NCI-H1105 (cell line): ENCODE measurements around the gene HDHD3.

Experiments used
- DNase-seq: peaks from one replicate; lab custom pipeline; 2025; lab: John Stamatoyannopoulos, UW

Gene HDHD3

DNA sequence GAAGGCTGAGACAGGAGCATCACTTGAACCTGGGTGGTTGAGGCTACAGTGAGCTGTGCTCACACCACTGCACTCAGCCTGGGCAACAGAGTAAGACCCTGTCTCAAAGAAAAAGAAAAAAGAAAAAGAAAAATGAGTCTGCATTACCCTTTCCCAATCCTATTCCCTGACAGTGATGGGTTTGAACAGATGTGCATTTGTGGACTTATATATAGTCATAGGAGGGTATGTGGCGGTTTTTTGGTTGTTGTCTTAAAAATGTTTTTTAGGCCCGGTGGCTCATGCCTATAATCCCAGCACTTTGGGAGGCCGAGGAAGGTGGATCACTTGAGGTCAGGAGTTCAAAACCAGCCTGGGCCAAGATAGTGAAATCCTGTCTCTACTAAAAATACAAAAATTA is 13.4 kb downstream of the HDHD3 start:
- no peak for DNase-seq

DNA sequence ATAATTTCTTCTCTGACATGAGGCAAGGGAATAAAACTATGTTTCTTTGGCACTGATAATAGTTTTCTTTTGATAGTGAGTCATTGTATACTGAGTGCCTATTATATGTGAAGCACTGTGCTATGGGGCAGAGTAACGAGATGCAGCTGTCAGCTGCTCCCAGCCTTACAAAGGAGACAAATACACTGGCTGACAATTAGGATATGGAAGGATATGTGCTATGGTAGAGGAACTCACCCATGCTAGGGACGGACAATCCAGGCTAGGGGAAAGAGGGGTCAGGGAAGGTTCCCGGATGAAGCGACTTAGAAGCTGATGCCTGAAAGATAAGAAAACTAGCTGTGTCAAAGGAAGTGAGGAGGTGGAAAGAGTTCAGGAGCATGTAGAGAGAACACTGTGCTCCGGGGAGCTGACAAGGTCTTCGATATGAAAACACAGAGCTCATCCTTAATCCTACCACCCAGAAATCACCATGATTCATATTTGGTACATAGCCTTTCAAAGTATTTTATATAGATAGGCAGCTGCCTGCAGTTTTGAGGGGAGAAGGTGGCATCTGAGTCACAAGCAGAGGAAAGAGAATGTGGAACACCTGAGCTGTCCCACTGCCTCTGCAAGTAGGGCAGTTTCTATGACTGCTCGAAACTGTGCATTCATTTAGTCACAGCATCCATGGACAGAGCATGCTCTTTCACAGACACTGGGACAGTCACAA is 15.3 kb downstream of the HDHD3 start:
- no peak for DNase-seq

- DNase-seq, result no peak
Measured at GRCh38 chr9:113360242-113360842, 16.4 kb downstream of the HDHD3 start.

- DNase-seq, result no peak
Measured at GRCh38 chr9:113359385-113359784, 17.4 kb downstream of the HDHD3 start.

DNA sequence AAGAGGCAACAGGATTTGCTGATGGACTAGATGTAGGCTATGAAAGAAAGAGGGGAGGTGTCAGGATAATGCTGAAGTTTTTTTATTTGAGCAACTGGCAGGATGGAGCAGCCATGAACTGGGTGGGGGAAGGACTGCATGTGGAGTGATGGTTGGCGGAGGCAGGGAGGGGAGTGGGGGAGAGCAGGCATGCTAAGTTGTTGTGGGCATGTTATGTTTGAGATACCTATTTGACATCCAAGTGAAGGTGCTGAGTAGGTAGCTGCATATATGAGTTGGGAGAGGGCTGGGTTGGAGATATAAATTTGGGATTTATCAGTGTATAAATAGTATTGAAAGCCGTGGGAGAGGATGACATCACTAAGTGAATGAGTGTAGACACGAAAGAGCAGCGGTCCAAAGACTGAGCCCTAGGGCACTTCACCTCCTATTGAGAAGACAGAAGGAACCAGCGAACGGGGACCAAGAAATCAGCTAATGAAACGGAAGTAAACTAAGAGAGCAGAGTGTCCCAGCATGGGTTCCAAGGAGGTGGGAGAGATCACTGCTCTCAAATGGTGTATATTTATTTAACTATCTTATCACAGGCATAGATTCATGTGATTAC is 20.0 kb downstream of the HDHD3 start:
- DNase-seq, result no peak

DNA sequence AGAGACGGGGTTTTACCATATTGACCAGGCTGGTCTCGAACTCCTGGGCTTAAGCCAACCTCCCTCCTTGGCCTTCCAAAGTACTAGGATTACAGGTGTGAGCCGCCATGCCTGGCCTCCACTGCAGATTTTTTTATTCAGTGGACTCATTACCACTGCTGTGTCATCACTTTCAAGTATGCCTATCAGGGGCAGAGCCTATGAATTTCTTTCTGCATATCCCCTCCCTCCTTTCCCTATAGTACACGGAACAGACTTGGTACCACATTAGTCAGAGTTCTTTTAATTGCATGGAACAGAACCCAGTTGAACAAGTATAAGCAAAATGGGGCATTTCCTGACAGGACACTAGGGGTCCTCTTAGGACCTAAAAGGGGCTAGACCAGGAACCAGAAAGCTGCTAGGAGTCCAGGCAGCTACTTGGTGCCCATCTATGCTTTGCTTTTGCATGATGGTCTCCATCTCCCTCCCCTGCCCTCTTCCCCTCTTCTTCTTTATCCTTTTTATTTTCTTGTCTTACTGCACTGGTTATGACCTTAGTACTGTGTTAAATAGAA is 21.7 kb downstream of the HDHD3 start:
- no peak for DNase-seq

- DNase-seq, result no peak
Measured at GRCh38 chr9:113352411-113352810, 24.4 kb downstream of the HDHD3 start.

GRCh38 chr9:113352006-113352405 is 24.8 kb downstream of the HDHD3 start:
- DNase-seq, result no peak

- no peak for DNase-seq
Measured at GRCh38 chr9:113350937-113351336, 25.8 kb downstream of the HDHD3 start.

GRCh38 chr9:113350107-113350661 is 26.6 kb downstream of the HDHD3 start:
- no peak for DNase-seq

- DNase-seq, result no peak
Measured at GRCh38 chr9:113349445-113350094, 27.2 kb downstream of the HDHD3 start, which contains the start of gene BSPRY. BSPRY (plus strand) TSS chr9:113349541; CDS start chr9:113349580, 39 bp downstream.

DNA sequence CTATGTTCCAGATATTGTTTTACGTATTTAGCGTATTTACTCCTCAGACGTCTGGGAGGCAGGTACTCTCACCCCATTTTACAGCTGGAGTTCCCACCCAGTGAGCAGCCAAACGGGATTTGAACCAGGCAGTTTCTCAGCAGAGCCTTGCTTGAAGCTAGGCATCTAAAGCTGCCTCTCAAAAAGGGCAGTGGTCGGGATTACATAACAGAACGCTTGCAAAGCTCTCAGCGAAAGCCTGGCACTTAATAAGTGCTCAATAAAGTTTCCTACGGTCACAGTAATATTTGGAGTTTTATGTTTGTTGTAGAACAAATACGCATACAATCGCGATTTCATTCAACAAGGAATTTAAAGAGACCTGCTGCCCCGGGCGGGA is 27.7 kb downstream of the HDHD3 start:
- no peak for DNase-seq

GRCh38 chr9:113348437-113348836 is 28.3 kb downstream of the HDHD3 start:
- DNase-seq, result no peak

DNA sequence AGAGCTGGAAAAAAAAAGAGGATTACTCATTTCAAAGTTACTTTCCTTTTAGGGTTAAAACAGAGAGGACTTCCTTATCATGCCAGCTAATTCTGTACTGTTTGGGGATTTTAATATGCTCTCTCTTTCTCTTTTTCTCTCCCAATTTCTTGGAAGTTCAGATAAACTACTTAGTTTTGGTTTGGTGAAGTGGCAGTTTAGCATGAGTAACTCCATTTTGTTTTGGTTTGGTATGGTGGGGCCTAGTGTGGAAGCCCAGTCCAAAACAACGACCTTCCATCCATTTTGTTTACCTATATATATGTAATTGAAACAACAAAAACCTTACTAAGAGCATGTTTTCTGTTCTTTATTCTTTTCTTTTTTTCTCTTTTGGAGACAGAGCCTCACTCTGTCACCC is 31.1 kb downstream of the HDHD3 start:
- DNase-seq, result no peak

DNA sequence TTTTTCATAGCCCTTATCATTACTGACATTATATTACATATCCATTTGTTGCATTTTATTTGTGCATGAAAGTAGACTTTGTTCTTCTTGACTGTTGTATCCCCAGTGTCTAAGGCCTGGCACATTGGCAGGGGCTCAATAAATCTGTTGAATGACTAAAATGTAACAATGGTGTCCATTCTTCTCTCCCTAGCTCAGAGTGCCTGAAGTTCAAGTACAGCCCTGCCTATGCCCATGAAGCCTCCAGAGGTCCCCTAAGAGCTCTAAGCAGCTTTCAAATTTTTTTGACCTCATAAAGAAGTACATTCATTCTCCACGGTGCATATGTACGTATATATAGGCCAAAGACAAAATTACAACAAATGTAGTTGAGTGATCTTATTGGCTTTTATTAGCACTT is 31.6 kb downstream of the HDHD3 start:
- no peak for DNase-seq

- DNase-seq, result peak; percentile 78
Measured at GRCh38 chr9:113343732-113344231, 33.0 kb downstream of the HDHD3 start.

GRCh38 chr9:113341712-113342410 is 34.9 kb downstream of the HDHD3 start:
- no peak for DNase-seq

DNA sequence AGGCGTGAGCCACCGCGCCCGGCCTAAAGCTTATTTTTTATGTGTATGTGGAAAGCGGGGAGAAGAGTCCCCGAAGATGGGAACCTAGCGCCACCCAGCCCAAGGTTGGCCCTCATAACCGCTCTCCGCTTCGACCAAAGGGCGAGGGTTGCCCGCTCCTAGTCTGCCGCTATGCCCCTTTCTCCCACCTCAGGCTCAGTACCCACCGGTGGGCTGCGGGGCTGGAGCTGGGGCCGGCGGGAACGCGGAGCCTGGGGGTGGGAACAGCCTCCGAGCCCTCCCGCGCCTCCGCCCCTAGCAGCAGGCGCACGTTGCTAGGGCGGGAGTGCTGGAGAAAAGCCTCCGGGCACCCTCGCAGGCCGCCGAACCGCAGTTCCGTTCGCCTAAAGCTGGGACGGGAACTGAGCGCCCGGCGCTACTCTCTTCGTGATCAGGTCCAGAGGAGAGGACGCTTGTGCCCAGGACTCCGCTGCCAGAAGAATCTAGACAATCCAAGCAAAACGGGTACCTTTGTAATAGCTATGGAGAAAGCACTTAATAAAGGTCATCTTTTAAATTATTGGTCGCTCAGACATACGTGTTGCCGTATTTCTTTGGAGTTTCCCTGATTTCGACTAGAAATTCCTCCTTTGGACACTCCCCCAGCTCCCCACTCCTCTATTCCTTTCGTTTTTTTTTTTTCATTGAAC is 36.6 kb downstream of the HDHD3 start, which contains the start of gene WDR31:
WDR31 (minus strand) TSS at position 265 of the 689 bp plus-strand sequence. CDS start 8,253 bp downstream, outside the sequence.
- peak; percentile 80 for DNase-seq

DNA sequence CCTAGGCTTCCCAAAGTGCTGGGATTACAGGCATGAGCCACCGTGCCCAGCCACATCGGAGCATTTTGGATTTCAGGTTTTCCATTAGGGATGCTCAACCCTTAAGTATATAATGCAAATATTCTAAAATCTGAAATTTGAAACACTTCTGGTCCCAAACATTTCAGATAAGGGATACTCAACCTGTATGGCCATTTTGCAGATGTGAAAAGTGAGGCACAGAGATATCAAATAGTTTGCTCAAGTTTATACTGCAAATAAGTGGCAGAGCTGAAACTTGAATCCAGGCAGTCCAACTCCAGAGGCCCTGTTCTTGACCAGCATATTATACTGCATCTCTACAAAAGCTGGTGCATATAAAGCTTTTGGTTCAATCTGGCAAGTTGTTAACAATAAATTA is 39.1 kb downstream of the HDHD3 start:
- DNase-seq, result no peak

- no peak for DNase-seq
Measured at GRCh38 chr9:113331780-113332179, 45.0 kb downstream of the HDHD3 start.
